DOHH2 (cell line): Measurements from ENCODE around the gene GRAMD2A.

Experiments
- CTCF ChIP-seq: fragments of 200-600 bp; sonication (generic); IDR thresholded peaks from one replicate; pipeline ENCODE4 v1.5.1; 2014; ENCODE audit warnings: antibody characterized with exemption, mild to moderate bottlenecking, low read depth, low read length; ENCODE audit not compliant: poor library complexity, severe bottlenecking
- EZH2phosphoT487 ChIP-seq: fragments of 200-600 bp; sonication (generic); IDR thresholded peaks from 2 replicates; pipeline ENCODE4 v1.6.1; 2017; ENCODE audit warnings: borderline replicate concordance, mild to moderate bottlenecking, antibody characterized with exemption, low read length, moderate library complexity, mixed read lengths

DNA sequence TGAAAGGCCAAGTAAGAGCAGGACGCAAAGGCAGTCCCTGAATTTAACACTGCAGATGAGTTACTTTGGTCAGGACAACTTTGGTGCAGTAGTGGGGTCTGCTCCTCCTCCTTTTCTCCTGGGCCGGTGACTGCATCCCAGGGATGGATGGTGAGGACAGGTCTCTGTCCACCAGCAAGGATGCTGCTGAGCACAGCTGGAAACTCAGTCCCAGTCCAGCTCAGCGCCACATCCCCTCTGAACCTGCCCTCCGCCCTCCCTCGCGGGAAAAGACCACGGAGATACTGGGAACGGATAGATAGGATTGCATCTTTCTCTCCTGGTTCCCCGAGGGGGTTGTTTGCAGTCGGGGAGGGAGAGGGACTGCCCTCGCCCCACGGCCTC lies 13.8 kb downstream of the GRAMD2A start:
- no peak for TF ChIP-seq CTCF
- no peak for TF ChIP-seq EZH2phosphoT487
